Measurements from ENCODE around the gene NT5M. TPM values are rescaled to one million over a fixed set of nuclear protein-coding genes. Genes with fewer than 3 reads are reported as not detected.
A peak's percentile ranks its signal among the peaks of the same experiment; 100 is the strongest.

The NT5M gene
- total and polyA plus RNA-seq, 8 donors = 0.72 to 6.6 (median 2.8) TPM; not detected in 2

DNA sequence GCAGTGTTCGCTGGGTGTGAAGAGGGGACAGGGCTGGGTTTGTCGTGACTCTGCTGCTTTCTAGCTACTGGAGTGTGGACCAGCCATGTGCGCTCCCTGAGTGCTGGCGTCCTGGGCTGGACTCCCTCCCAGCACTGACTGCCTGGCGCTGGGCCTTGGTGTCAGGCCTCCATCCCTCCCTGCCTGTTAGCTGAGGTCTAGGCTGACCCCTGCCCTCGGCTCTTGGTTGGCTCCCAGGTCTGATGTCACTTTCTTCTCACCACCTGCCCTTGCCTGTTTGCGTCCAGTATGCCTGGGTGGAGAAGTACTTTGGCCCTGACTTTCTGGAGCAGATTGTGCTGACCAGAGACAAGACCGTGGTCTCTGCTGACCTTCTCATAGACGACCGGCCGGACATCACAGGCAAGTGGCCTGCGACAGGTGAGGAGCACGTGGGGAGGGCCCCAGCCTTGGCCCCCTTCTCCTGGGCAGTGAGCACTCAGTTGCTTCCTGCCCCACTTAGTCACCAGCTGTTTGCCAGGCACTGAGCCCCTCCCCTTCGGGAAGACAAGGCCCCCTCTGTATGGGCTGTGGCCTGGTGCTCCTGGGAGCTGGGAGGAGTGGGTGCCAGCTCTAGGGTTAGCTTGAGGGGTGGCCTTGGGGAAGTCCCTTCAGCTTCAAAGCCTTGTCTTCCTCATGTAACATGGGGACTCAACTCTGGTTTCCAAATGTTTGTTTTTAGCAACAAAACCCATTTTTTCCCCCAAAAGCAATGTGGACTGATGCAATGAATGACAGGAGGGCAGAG, 41.5 kb downstream of the NT5M start:
- Histone ChIP-seq H3K36me3 (peaks cover 0 to 11% (median 0%) of the 10 kb centered on the region in 4 donors), H3K27me3 (no peaks in the 10 kb centered on the region), H3K4me3 (no peak overlapping the region), H3K9me3 (no peaks in the 10 kb centered on the region), H3K4me1 (peaks cover 7 to 14% (median 10%) of the 10 kb centered on the region in 4 donors), H3K27ac (no peak overlapping the region)
- intact Hi-C loops (cut with DNase I; ENCODE audit: low total_unique reads) = no loop called here
- TF ChIP-seq EP300 (IDR thresholded peaks at IDR 0.05) (no peak), POLR2A (IDR thresholded peaks at IDR 0.05) (no peak), POLR2AphosphoS5 (IDR thresholded peaks at IDR 0.05) (no peak)
- TF ChIP-seq, protein P1, sequence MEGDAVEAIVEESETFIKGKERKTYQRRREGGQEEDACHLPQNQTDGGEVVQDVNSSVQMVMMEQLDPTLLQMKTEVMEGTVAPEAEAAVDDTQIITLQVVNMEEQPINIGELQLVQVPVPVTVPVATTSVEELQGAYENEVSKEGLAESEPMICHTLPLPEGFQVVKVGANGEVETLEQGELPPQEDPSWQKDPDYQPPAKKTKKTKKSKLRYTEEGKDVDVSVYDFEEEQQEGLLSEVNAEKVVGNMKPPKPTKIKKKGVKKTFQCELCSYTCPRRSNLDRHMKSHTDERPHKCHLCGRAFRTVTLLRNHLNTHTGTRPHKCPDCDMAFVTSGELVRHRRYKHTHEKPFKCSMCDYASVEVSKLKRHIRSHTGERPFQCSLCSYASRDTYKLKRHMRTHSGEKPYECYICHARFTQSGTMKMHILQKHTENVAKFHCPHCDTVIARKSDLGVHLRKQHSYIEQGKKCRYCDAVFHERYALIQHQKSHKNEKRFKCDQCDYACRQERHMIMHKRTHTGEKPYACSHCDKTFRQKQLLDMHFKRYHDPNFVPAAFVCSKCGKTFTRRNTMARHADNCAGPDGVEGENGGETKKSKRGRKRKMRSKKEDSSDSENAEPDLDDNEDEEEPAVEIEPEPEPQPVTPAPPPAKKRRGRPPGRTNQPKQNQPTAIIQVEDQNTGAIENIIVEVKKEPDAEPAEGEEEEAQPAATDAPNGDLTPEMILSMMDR (IDR thresholded peaks at IDR 0.05) = no peak
- WGBS, 5 donors = 82 to 88% (median 85%) methylated on average over 10 to 14 of the region's 14 CpGs
- DNase-seq = peak in 1 of 2 donors; percentile 25

DNA sequence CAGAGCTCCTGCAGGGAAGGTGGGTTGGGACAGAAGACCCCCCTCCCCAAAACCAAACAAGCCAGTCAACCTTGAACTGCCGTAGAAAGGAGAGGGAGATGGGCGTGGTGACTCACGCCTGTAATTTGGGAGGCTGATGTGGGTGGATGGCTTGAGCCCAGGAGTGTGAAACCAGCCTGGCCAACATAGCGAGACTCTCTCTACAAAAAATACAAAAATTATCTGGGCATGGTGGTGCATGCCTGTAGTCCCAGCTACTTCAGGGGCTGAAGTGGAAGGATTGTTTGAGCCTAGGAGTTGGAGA, 42.1 kb downstream of the NT5M start:
- Histone ChIP-seq H3K9me3 (no peaks in the 10 kb centered on the region), H3K27ac (no peak overlapping the region), H3K36me3 (peaks cover 0 to 11% (median 0%) of the 10 kb centered on the region in 4 donors), H3K4me1 (peaks cover 7 to 14% (median 10%) of the 10 kb centered on the region in 4 donors), H3K4me3 (no peak overlapping the region), H3K27me3 (no peaks in the 10 kb centered on the region)
- DNase-seq = peak in 1 of 2 donors; percentile 8
- 78 to 88% (median 81%) methylated on average over 4 of the region's 4 CpGs for WGBS, 5 donors
- intact Hi-C loops (cut with DNase I; ENCODE audit: low total_unique reads) = no loop called here
- TF ChIP-seq, protein P1 (IDR thresholded peaks at IDR 0.05) = no peak
- TF ChIP-seq POLR2A (IDR thresholded peaks at IDR 0.05) (no peak), EP300 (IDR thresholded peaks at IDR 0.05) (no peak), POLR2AphosphoS5 (IDR thresholded peaks at IDR 0.05) (no peak)

DNA sequence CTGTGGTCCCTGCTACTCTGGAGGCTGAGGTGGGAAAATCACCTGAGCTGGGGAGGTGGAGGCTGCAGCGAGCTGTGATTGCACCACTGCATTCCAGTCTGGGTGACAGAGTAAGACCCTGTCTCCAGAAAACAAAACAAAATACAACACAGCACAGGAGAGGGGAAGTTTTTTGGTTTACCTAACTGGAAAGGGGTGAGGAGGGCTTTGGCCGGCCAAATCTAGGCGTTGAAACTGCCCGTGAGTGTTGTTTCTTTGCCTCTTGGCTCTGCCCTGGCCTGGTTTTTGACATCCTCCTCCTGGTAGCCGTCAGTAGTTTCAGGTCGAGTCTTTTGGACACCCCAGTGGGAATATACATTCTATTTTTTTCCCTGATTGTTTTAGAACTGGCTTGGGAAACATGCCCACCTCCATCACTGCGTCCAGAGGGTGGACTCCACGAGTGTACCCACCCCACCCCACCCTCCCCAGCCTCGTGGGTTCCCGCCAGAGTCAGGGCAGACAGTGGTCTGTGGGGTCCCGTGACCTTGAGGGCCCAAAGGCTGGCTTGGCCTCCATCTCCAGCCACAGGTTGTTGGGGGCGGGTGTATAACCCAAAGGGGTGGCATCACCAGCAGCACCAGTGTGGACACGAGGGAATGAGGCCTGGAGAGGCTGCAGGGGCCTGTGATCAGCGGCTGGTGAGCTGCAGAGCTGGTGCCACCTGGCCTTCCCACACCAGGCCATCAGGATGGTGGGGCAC, 42.7 kb downstream of the NT5M start:
- intact Hi-C loops (cut with DNase I; ENCODE audit: low total_unique reads) = no loop called here
- TF ChIP-seq, protein P1 (IDR thresholded peaks at IDR 0.05) = no peak
- TF ChIP-seq POLR2AphosphoS5 (IDR thresholded peaks at IDR 0.05) (no peak), EP300 (IDR thresholded peaks at IDR 0.05) (no peak), POLR2A (IDR thresholded peaks at IDR 0.05) (no peak)
- H3K4me1 ChIP-seq = peaks cover 7 to 14% (median 10%) of the 10 kb centered on the region in 4 donors
- no peak overlapping the region for H3K4me3 ChIP-seq
- no peak overlapping the region for H3K27ac ChIP-seq
- no peaks in the 10 kb centered on the region for H3K27me3 ChIP-seq
- WGBS, 5 donors = 86 to 94% (median 89%) methylated on average over 13 to 14 of the region's 14 CpGs
- peak in 1 of 2 donors; percentile 13 for DNase-seq
- no peaks in the 10 kb centered on the region for H3K9me3 ChIP-seq
- H3K36me3 ChIP-seq = peaks cover 0 to 11% (median 0%) of the 10 kb centered on the region in 4 donors

DNA sequence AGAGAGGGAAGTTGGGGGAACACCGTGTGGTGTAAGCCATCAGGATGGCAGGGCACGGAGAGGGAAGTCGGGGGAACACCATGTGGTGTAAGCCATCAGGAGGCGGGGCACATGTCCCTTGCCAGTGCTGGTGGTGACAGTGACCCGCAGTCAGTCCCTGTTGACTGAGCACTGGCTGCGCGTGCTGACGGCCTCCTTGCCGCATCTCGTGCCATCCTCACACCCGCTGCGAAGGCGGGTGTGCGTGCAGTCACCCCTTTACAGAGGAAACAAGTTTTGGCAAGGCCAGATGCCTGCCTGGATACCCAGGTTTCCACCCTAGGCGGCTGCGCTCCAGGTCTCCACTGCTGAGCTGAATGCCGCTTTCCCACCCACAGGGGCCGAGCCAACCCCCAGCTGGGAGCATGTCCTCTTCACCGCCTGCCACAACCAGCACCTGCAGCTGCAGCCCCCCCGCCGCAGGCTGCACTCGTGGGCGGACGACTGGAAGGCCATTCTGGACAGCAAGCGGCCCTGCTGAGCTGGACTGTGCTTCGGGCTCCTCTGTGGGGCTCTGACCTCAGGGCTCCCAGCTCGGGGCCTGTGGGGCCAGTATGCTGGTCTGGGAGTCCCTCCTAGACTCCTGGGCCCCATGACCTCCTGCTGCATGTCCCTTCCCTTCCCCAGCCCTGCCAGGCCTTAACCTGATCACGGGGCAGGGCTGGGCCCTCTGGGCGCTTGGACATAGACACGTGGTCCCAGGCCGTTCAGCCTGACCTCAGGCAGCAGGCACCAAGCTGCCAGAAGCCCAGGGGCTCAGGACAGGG, 43.5 kb downstream of the NT5M start:
- no peaks in the 10 kb centered on the region for H3K9me3 ChIP-seq
- peaks cover 7 to 14% (median 10%) of the 10 kb centered on the region in 4 donors for H3K4me1 ChIP-seq
- TF ChIP-seq POLR2AphosphoS5 (IDR thresholded peaks at IDR 0.05) (no peak), POLR2A (IDR thresholded peaks at IDR 0.05) (no peak), EP300 (IDR thresholded peaks at IDR 0.05) (no peak)
- TF ChIP-seq, protein P1 (IDR thresholded peaks at IDR 0.05) = no peak
- intact Hi-C loops (cut with DNase I; ENCODE audit: low total_unique reads) = no loop called here
- H3K36me3 ChIP-seq = peaks cover 0 to 11% (median 0%) of the 10 kb centered on the region in 4 donors
- peaks cover 0 to 5% (median 0%) of the 10 kb centered on the region in 3 donors for H3K27me3 ChIP-seq
- 89 to 95% (median 92%) methylated on average over 22 to 31 of the region's 31 CpGs for WGBS, 5 donors
- no peak overlapping the region for H3K27ac ChIP-seq
- peak in 1 of 2 donors; percentile 21 for DNase-seq
- no peak overlapping the region for H3K4me3 ChIP-seq
